K562 (cell line): ENCODE results near the gene FN3K. TPM values are rescaled to one million over a fixed set of nuclear protein-coding genes. Genes with fewer than 3 reads are reported as not detected.
A peak's percentile ranks its signal among the peaks of the same experiment; 100 is the strongest.

Experiments used
- ATAC-seq: fragments of 200-7000 bp; cut with Tn5 transposase; 3 replicates; pipeline ENCODE4 v1.9.1; 2020; ENCODE audit warnings: moderate library complexity
- BruUV-seq: library from RNA; stranded (reverse); fragments of 400-500 nt; replicated peaks from 2 replicates; lab custom pipeline; 2021; lab: Mats Ljungman, UMichigan
- CTCF ChIA-PET: fragments of 300-600 bp; formaldehyde crosslinking; extraction: SDS; loops from one replicate; lab custom pipeline; 2021; ENCODE audit warnings: low intra/inter-chr PET ratio; lab: Yijun Ruan, JAX
- POLR2A ChIA-PET: fragments of 300-600, 350-650 bp; sonication (Branson Sonifier 250); formaldehyde crosslinking; extraction: SDS; loops from one replicate; lab custom pipeline; 2021; ENCODE audit warnings: antibody characterized with exemption, inconsistent platforms; lab: Yijun Ruan, JAX
- DNase-seq, 4 experiments: peaks; one replicate each; pipeline versions ENCODE4 v3.0.0 to v3.0.0-alpha.2; 2011 to 2018; ENCODE audit warnings: low spot score in 3 of 4, mixed read lengths in 3 of 4; ENCODE audit errors: extremely low read depth in 1 of 4
- FAIRE-seq: peaks from 2 replicates; lab custom pipeline; 2011; peaks lifted over from hg19 to GRCh38; lab: Jason Lieb, UNC
- H2AFZ ChIP-seq: 2 replicates; pipeline ENCODE4 v1.6.0; 2011; ENCODE audit warnings: low read depth, low read length, control low read depth, inconsistent platforms
- H3K27ac ChIP-seq: fragments of 200-600 bp; 3 replicates; pipeline ENCODE4 v1.8.0; 2011; ENCODE audit warnings: low read depth, mild to moderate bottlenecking, control low read depth, inconsistent platforms, low read length, moderate library complexity, mixed read lengths; ENCODE audit errors: extremely low read depth
- H3K27me3 ChIP-seq, 2 experiments: fragments of 300-600 bp in 1 of 2; 2 replicates in 1 of 2; 3 replicates in 1 of 2; pipeline versions ENCODE4 v1.6.0 to v1.8.0; 2011; ENCODE audit warnings: inconsistent platforms in 2 of 2, low read length in 2 of 2, mild to moderate bottlenecking in 1 of 2, mixed read lengths in 1 of 2, moderate library complexity in 1 of 2; ENCODE audit not compliant: control insufficient read depth in 2 of 2, insufficient read depth in 2 of 2
- H3K36me3 ChIP-seq: fragments of 300-600 bp; 3 replicates; pipeline ENCODE4 v1.8.0; 2011; ENCODE audit warnings: mild to moderate bottlenecking, low read length, inconsistent platforms; ENCODE audit not compliant: control insufficient read depth, insufficient read depth
- H3K4me1 ChIP-seq, 2 experiments: fragments of 200-600 bp in 1 of 2; replicated peaks in 1 of 2; 2 replicates in 1 of 2; 3 replicates in 1 of 2; pipeline versions ENCODE4 v1.5.1 to v1.8.0; 2011; ENCODE audit warnings: inconsistent platforms in 2 of 2, low read length in 2 of 2, mild to moderate bottlenecking in 1 of 2, mixed read lengths in 1 of 2, moderate library complexity in 1 of 2; ENCODE audit not compliant: control insufficient read depth in 2 of 2, insufficient read depth in 2 of 2
- H3K4me2 ChIP-seq: 2 replicates; pipeline ENCODE4 v1.6.1; 2011; ENCODE audit warnings: low read length, control low read depth, inconsistent platforms, mixed read lengths; ENCODE audit not compliant: insufficient read depth
- H3K4me3 ChIP-seq: fragments of 200-600 bp; sonication (generic), shearing (Covaris generic); 2 replicates; pipeline ENCODE4 v1.5.1; 2016; ENCODE audit warnings: control low read depth, inconsistent platforms
- H3K79me2 ChIP-seq: fragments of 200-600 bp; 3 replicates; pipeline ENCODE4 v1.8.0; 2011; ENCODE audit warnings: low read length, inconsistent platforms; ENCODE audit not compliant: control insufficient read depth, insufficient read depth
- H3K9ac ChIP-seq, 2 experiments: 2 replicates each; pipeline versions ENCODE4 v1.6.0 to v1.6.1; 2011; ENCODE audit warnings: low read depth in 2 of 2, low read length in 2 of 2, control low read depth in 1 of 2, inconsistent platforms in 1 of 2, mild to moderate bottlenecking in 1 of 2, mixed read lengths in 1 of 2; ENCODE audit not compliant: insufficient read depth in 1 of 2
- H3K9me1 ChIP-seq: one replicate; pipeline ENCODE4 v1.6.0; 2011; ENCODE audit warnings: inconsistent platforms, mild to moderate bottlenecking, low read length, moderate library complexity; ENCODE audit not compliant: control insufficient read depth, insufficient read depth
- H3K9me3 ChIP-seq: replicated peaks from 2 replicates; pipeline ENCODE4 v1.5.1; 2011; ENCODE audit warnings: low read depth, low read length, inconsistent platforms; ENCODE audit not compliant: control insufficient read depth, insufficient read depth
- H4K20me1 ChIP-seq: replicated peaks from 2 replicates; pipeline ENCODE4 v1.6.1; 2011; ENCODE audit warnings: low read length, inconsistent platforms, mixed read lengths; ENCODE audit not compliant: control insufficient read depth, insufficient read depth
- ETS2 ChIP-seq: IDR thresholded peaks from 2 replicates; pipeline ENCODE4 v1.6.1; 2016; ENCODE audit warnings: borderline replicate concordance, missing genetic modification characterization, mild to moderate bottlenecking, moderate library complexity, missing compliant biosample characterization; ENCODE audit not compliant: poor library complexity, severe bottlenecking
- GATAD2B ChIP-seq: fragments of 450-650 bp; IDR thresholded peaks from 2 replicates; pipeline ENCODE4 v1.6.1; 2017; ENCODE audit warnings: mild to moderate bottlenecking, borderline replicate concordance
- ILK ChIP-seq: fragments of 450-650 bp; IDR thresholded peaks from 2 replicates; pipeline ENCODE4 v1.6.1; 2016; ENCODE audit warnings: missing genetic modification characterization, low read depth, mild to moderate bottlenecking, missing compliant biosample characterization, moderate library complexity, borderline replicate concordance
- IRF2 ChIP-seq: sonication (generic); formaldehyde crosslinking; IDR thresholded peaks from 2 replicates; pipeline ENCODE4 v1.8.1; 2022; ENCODE audit warnings: mild to moderate bottlenecking, missing genetic modification reagents
- KLF13 ChIP-seq: fragments of 450-650 bp; IDR thresholded peaks from 2 replicates; pipeline ENCODE4 v1.6.1; 2016; ENCODE audit warnings: missing genetic modification characterization, low read depth, mild to moderate bottlenecking, missing compliant biosample characterization, moderate library complexity, borderline replicate concordance
- MBD1 ChIP-seq: fragments of 250-450 bp; sonication (Bioruptor Pico); IDR thresholded peaks from 2 replicates; pipeline ENCODE4 v1.8.0; 2022; ENCODE audit warnings: inconsistent platforms
- NR2F6 ChIP-seq: fragments of 450-650 bp; formaldehyde crosslinking; IDR thresholded peaks from 2 replicates; pipeline ENCODE4 v1.4.0; 2020; ENCODE audit warnings: mild to moderate bottlenecking
- POLR2B ChIP-seq: fragments of 450-650 bp; IDR thresholded peaks from 2 replicates; pipeline ENCODE4 v1.6.1; 2018; ENCODE audit warnings: low read depth; ENCODE audit not compliant: partially characterized antibody
- STAT5A ChIP-seq: IDR thresholded peaks from 2 replicates; pipeline ENCODE4 v1.6.1; 2012; ENCODE audit warnings: low read length, inconsistent platforms, borderline replicate concordance
- TAF9B ChIP-seq: fragments of 450-650 bp; IDR thresholded peaks from 2 replicates; pipeline ENCODE4 v1.6.1; 2018; ENCODE audit warnings: mild to moderate bottlenecking; ENCODE audit not compliant: partially characterized antibody
- TARDBP ChIP-seq: fragments of 450-650 bp; IDR thresholded peaks from 2 replicates; pipeline ENCODE4 v1.6.1; 2016
- USF1 ChIP-seq: sonication (generic); formaldehyde crosslinking; IDR thresholded peaks from 2 replicates; pipeline ENCODE4 v1.9.0; 2022; ENCODE audit warnings: mild to moderate bottlenecking, missing genetic modification reagents
- ZFP1 ChIP-seq: fragments of 450-650 bp; formaldehyde crosslinking; IDR thresholded peaks from 2 replicates; pipeline ENCODE4 v1.4.0; 2020; ENCODE audit warnings: mild to moderate bottlenecking, mixed read lengths
- ZNF134 ChIP-seq: fragments of 250-450 bp; sonication (Bioruptor Pico); conservative IDR thresholded peaks from 2 replicates; pipeline ENCODE4 v1.4.0; 2020
- ZNF274 ChIP-seq: IDR thresholded peaks from 2 replicates; pipeline ENCODE4 v1.6.1; 2011; ENCODE audit warnings: low read depth, mild to moderate bottlenecking, low read length, moderate library complexity, borderline replicate concordance
- ZNF445 ChIP-seq: fragments of 250-450 bp; sonication (Bioruptor Pico); IDR thresholded peaks from 2 replicates; pipeline ENCODE4 v1.4.0; 2020; ENCODE audit warnings: low read depth, mild to moderate bottlenecking, moderate library complexity
- WGBS: fragments of 100-300 bp; shearing (Covaris generic); methylation state at CpG from one replicate; pipeline ENCODE4 v1.1.6; 2016; ENCODE audit warnings: low coverage, mixed read lengths; ENCODE audit not compliant: insufficient coverage; ENCODE audit errors: missing lambda C conversion rate; 5-methylcytosine and 5-hydroxymethylcytosine counted together
- in situ Hi-C: fragments of 300-500 bp; cut with MboI; formaldehyde crosslinking; loops from 4 replicates; pipeline ENCODE4 v1.15.0; 2018; ENCODE audit warnings: inconsistent platforms, mixed read lengths
- intact Hi-C: fragments of 100-400 bp; cut with micrococcal nuclease; formaldehyde crosslinking; loops from 2 replicates; pipeline ENCODE4 v1.14.2; 2022
- polyA plus RNA-seq, 8 experiments: library from polyadenylated mRNA; depleted of rRNA in 4 of 8; stranded (reverse) in 5 of 8; unstranded in 3 of 8; fragments of >200 nt; fragmentation: Nextera tagmentation in 2 of 8; fragmentation: Illumina TruSeq in 1 of 8; extraction: Ambion mirVana in 2 of 8; extraction: Trizol in 1 of 8; gene quantifications; 2 replicates each; pipeline versions ENCODE4 v1.2.1 to v1.2.3, GENCODE V29; 2011 to 2014; ENCODE audit warnings: inconsistent platforms in 1 of 8, missing spikeins in 1 of 8
- total RNA-seq, 7 experiments: library from RNA; depleted of rRNA in 6 of 7; stranded (reverse); fragments of >200 nt in 6 of 7; fragmentation: Illumina TruSeq in 2 of 7; extraction: Trizol in 2 of 7; gene quantifications; 2 replicates each; pipeline versions ENCODE4 v1.2.1 to v1.2.3, GENCODE V29; 2011 to 2021; ENCODE audit warnings: low replicate concordance in 1 of 7
- TF ChIP-seq, protein P1 (sequence below): fragments of 250-450 bp; sonication (Bioruptor Pico); IDR thresholded peaks from 2 replicates; pipeline ENCODE4 v1.5.0; 2021
- TF ChIP-seq, protein P2 (sequence below): sonication (generic); formaldehyde crosslinking; IDR thresholded peaks from 2 replicates; pipeline ENCODE4 v1.9.0; 2022; ENCODE audit warnings: mild to moderate bottlenecking, missing genetic modification reagents

Gene FN3K
- total and polyA plus RNA-seq, 9 of the 15 experiments (the other 6 are each of a cell fraction or from before 2014, with no cell fraction given) = 0.08 to 22.7 (median 3.8) TPM

GRCh38 chr17:82705756-82706155, 29.7 kb upstream of the FN3K start (continued):
- TF ChIP-seq POLR2B (no peak), ILK (tag) (no peak), ZFP1 (CRISPR knock-in tag) (no peak), STAT5A (no peak)
- TF ChIP-seq, protein P1, sequence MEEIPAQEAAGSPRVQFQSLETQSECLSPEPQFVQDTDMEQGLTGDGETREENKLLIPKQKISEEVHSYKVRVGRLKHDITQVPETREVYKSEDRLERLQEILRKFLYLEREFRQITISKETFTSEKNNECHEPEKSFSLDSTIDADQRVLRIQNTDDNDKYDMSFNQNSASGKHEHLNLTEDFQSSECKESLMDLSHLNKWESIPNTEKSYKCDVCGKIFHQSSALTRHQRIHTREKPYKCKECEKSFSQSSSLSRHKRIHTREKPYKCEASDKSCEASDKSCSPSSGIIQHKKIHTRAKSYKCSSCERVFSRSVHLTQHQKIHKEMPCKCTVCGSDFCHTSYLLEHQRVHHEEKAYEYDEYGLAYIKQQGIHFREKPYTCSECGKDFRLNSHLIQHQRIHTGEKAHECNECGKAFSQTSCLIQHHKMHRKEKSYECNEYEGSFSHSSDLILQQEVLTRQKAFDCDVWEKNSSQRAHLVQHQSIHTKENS (CRISPR knock-in tag) = no peak

DNA sequence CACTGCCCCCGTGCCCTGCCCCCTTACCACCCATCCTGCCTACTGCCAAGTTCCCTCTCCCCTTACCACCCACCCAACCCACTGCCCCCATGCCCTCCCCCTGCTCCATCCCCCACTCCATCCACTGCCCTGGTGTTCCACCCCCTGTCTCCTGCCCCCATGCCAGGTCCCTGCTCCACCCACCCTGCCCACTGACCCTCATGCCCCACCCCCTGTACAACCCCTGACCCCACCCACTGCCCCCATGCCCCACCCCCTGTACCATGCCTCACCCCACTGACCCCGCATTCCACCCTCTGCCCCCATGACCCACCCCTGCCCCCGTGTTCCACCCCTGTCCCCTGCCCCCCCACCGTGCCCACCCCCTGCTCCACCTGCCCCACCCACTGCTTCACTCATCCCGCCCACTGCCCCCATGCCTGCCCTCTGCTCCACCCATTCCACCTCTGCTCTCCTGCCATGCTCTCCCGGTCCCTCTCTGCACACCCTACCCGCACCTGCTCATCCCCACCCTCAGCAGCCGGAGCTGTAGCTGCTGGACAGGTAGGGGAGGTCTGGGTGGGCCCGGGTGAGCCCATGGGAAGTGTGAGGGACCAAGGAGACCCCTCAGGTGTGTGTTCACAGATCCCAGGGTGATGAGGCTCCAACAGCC, 26.3 kb upstream of the FN3K start:
- no peak overlapping the region for H2AFZ ChIP-seq
- 5% methylated on average over 3 of the region's 9 CpGs for WGBS
- H3K27ac ChIP-seq = no peak overlapping the region
- no peaks in the 10 kb centered on the region for H3K36me3 ChIP-seq
- ChIA-PET CTCF (no interaction called here), POLR2A (interaction anchor here (1.1 kb wide), 1 partner anchor 19 kb away, joined by 4 read pairs; no protein-coding TSS in a partner anchor)
- FAIRE-seq (no peak), ATAC-seq (no peak), DNase-seq (peak in 3 of 4 experiments; percentile 19 to 35 (median 34))
- no peaks in the 10 kb centered on the region for H3K9me3 ChIP-seq
- H3K4me2 ChIP-seq = no peak overlapping the region
- peaks cover 0 to 11% of the 10 kb centered on the region in 2 experiments; a peak in 2 of 5 replicates for H3K27me3 ChIP-seq
- peak overlapping the region in 1 of 2 experiments; percentile 68; a peak in 2 of 4 replicates for H3K9ac ChIP-seq
- no peaks in the 10 kb centered on the region for H3K79me2 ChIP-seq
- no peaks in the 10 kb centered on the region for H3K9me1 ChIP-seq
- intact Hi-C loops = no loop called here
- peaks cover 0 to 47% of the 10 kb centered on the region in 2 experiments; a peak in 2 of 5 replicates for H3K4me1 ChIP-seq
- H4K20me1 ChIP-seq = no peaks in the 10 kb centered on the region
- no peak overlapping the region for H3K4me3 ChIP-seq
- BruUV-seq = no TSS peak
- in situ Hi-C loops = no loop called here
- TF ChIP-seq NR2F6 (no peak), MBD1 (no peak), TARDBP (no peak), ZNF134 (CRISPR knock-in tag) (no peak), TAF9B (no peak), KLF13 (no peak), ZNF445 (CRISPR knock-in tag) (no peak), IRF2 (CRISPR knock-in tag) (no peak), ZNF274 (no peak), ETS2 (tag) (no peak), GATAD2B (no peak), USF1 (CRISPR knock-in tag) (no peak)
- TF ChIP-seq, protein P2, sequence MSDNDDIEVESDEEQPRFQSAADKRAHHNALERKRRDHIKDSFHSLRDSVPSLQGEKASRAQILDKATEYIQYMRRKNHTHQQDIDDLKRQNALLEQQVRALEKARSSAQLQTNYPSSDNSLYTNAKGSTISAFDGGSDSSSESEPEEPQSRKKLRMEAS (CRISPR knock-in tag) = no peak
